Hepatocyte (in vitro differentiated cells): Measurements from ENCODE around the gene PARP12. TPM values are rescaled to one million over a fixed set of nuclear protein-coding genes. Genes with fewer than 3 reads are reported as not detected.

Experiments
- DNase-seq: peaks from one replicate; pipeline ENCODE4 v3.0.0-alpha.2; 2016; ENCODE audit warnings: low spot score
- H2AFZ ChIP-seq: fragments of 200-600 bp; sonication (generic); 2 replicates; pipeline ENCODE4 v1.6.0; 2016; ENCODE audit warnings: antibody characterized with exemption, mild to moderate bottlenecking
- H3K27ac ChIP-seq: fragments of 200-600 bp; sonication (generic); 2 replicates; pipeline ENCODE4 v1.5.1; 2016; ENCODE audit warnings: mild to moderate bottlenecking
- H3K27me3 ChIP-seq: fragments of 200-600 bp; sonication (generic); 2 replicates; pipeline ENCODE4 v1.6.1; 2016
- H3K36me3 ChIP-seq: fragments of 200-600 bp; sonication (generic); replicated peaks from 2 replicates; pipeline ENCODE4 v1.5.1; 2016; ENCODE audit warnings: low read depth; ENCODE audit not compliant: insufficient read depth
- H3K4me1 ChIP-seq: fragments of 200-600 bp; sonication (generic); 2 replicates; pipeline ENCODE4 v1.5.1; 2016; ENCODE audit warnings: mild to moderate bottlenecking, moderate library complexity; ENCODE audit not compliant: insufficient read depth
- H3K4me2 ChIP-seq: fragments of 200-600 bp; sonication (generic); 2 replicates; pipeline ENCODE4 v1.6.0; 2016
- H3K4me3 ChIP-seq: fragments of 200-600 bp; sonication (generic); 2 replicates; pipeline ENCODE4 v1.5.1; 2016; ENCODE audit warnings: mild to moderate bottlenecking
- H3K79me2 ChIP-seq: fragments of 200-600 bp; sonication (generic); 2 replicates; pipeline ENCODE4 v1.6.0; 2017; ENCODE audit warnings: mild to moderate bottlenecking
- H3K9me2 ChIP-seq: fragments of 200-600 bp; sonication (generic); replicated peaks from 2 replicates; pipeline ENCODE4 v1.6.0; 2017; ENCODE audit warnings: mild to moderate bottlenecking; ENCODE audit not compliant: insufficient read depth
- H3K9me3 ChIP-seq: fragments of 200-600 bp; sonication (generic); 2 replicates; pipeline ENCODE4 v1.5.1; 2016; ENCODE audit warnings: low read depth, mild to moderate bottlenecking
- H4K20me1 ChIP-seq: fragments of 200-600 bp; sonication (generic); 2 replicates; pipeline ENCODE4 v1.6.0; 2016; ENCODE audit warnings: mild to moderate bottlenecking; ENCODE audit not compliant: insufficient read depth, poor library complexity, severe bottlenecking
- CTCF ChIP-seq: fragments of 200-600 bp; sonication (generic); IDR thresholded peaks from 2 replicates; pipeline ENCODE4 v1.5.1; 2016; ENCODE audit warnings: antibody characterized with exemption, mild to moderate bottlenecking; ENCODE audit not compliant: poor library complexity
- EZH2 ChIP-seq: fragments of 200-600 bp; sonication (generic); IDR thresholded peaks from 2 replicates; pipeline ENCODE4 v1.6.1; 2016; ENCODE audit warnings: antibody characterized with exemption, mild to moderate bottlenecking, borderline replicate concordance
- EZH2phosphoT487 ChIP-seq: fragments of 200-600 bp; sonication (generic); IDR thresholded peaks from one replicate; pipeline ENCODE4 v1.6.1; 2018; ENCODE audit warnings: antibody characterized with exemption, mild to moderate bottlenecking, low read depth, moderate library complexity; ENCODE audit not compliant: unreplicated experiment, severe bottlenecking
- WGBS: methylation state at CpG from one replicate; pipeline ENCODE4 v1.1.6; 2016; ENCODE audit warnings: low lambda C conversion rate; ENCODE audit errors: missing lambda C conversion rate; 5-methylcytosine and 5-hydroxymethylcytosine counted together
- polyA plus RNA-seq: library from polyadenylated mRNA; unstranded; fragments of >200 nt; fragmentation: Nextera tagmentation; extraction: Ambion mirVana; gene quantifications from 2 replicates; pipeline ENCODE4 v1.2.1, GENCODE V29; 2016
- total RNA-seq: library from RNA; depleted of rRNA; stranded (reverse); fragments of >200 nt; gene quantifications from 2 replicates; pipeline ENCODE4 v1.2.3, GENCODE V29; 2014

PARP12 gene
- total and polyA plus RNA-seq, 2 experiments from 2014 or later: 11.2 to 14.0 TPM

DNA sequence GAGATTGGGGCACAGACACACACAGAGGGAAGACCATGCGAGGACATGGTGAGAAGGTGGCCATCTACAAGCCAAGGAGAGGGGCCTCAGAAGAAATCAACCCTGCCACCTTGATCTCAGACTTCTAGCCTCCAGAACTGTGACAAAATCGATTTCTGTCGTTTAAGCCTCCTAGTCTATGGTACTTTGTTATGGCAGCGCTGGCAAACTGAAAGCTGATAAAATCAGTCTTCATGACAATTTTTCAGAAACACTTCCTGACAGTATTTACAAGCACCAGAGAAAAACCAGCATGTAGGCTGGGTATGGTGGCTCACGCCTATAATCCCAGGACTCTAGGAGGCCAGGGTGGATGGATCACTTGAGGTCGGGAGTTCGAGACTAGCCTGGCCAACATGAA is 4.2 kb downstream of the PARP12 start:
- Histone ChIP-seq H3K79me2 (peaks cover 27% of the 10 kb centered on the region), H3K27ac (no peak overlapping the region), H2AFZ (no peak overlapping the region), H4K20me1 (no peaks in the 10 kb centered on the region), H3K9me3 (no peaks in the 10 kb centered on the region), H3K4me3 (no peak overlapping the region), H3K9me2 (no peaks in the 10 kb centered on the region), H3K36me3 (no peaks in the 10 kb centered on the region), H3K4me2 (no peak overlapping the region), H3K4me1 (peaks cover 25% of the 10 kb centered on the region), H3K27me3 (no peaks in the 10 kb centered on the region)
- TF ChIP-seq EZH2: no peak
- no peak for TF ChIP-seq EZH2phosphoT487
- no peak for TF ChIP-seq CTCF
- WGBS: 84% methylated on average over 7 of the region's 7 CpGs
- DNase-seq: no peak

DNA sequence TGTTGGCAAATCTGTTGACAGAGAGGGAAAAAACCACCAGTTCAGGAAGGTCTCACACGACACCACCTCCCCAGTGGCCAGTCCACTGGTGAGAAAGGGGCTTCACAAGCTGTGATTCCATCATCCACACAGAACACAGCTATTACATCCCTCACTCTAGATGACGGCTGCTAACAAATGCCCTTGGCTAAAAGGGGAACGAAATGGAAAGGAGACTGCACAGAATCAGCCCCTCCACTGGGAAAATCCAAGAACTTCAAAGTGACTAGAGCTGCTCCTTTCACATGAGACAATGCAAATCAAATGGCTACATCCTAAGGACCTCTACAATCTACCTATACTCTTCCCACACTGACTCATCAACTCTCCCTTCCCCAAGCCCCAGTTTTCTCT is 5.6 kb downstream of the PARP12 start:
- Histone ChIP-seq H3K4me3 (no peak overlapping the region), H3K36me3 (no peaks in the 10 kb centered on the region)
- 84% methylated on average over 3 of the region's 3 CpGs for WGBS

GRCh38 chr7:140056431-140057142 is 6.2 kb downstream of the PARP12 start:
- peaks cover 29% of the 10 kb centered on the region for H3K79me2 ChIP-seq
- TF ChIP-seq EZH2phosphoT487 (no peak), CTCF (no peak), EZH2 (no peak)
- H3K36me3 ChIP-seq: no peaks in the 10 kb centered on the region
- no peak for DNase-seq
- peaks cover 18% of the 10 kb centered on the region for H3K4me1 ChIP-seq
- no peak overlapping the region for H3K27ac ChIP-seq
- no peak overlapping the region for H2AFZ ChIP-seq
- no peaks in the 10 kb centered on the region for H3K9me3 ChIP-seq
- no peaks in the 10 kb centered on the region for H3K9me2 ChIP-seq
- H3K4me2 ChIP-seq: no peak overlapping the region
- whole genome bisulfite sequencing: 92% methylated on average over 5 of the region's 5 CpGs
- H3K27me3 ChIP-seq: no peaks in the 10 kb centered on the region
- H3K4me3 ChIP-seq: no peak overlapping the region
- no peaks in the 10 kb centered on the region for H4K20me1 ChIP-seq

More for the DNA sequence above, 5.6 kb downstream of the PARP12 start:
- TF ChIP-seq CTCF (no peak), EZH2 (no peak), EZH2phosphoT487 (no peak)
- H3K27ac ChIP-seq: no peak overlapping the region
- H4K20me1 ChIP-seq: no peaks in the 10 kb centered on the region
- no peak overlapping the region for H3K4me2 ChIP-seq
- H3K27me3 ChIP-seq: no peaks in the 10 kb centered on the region
- no peak overlapping the region for H2AFZ ChIP-seq
- no peaks in the 10 kb centered on the region for H3K9me3 ChIP-seq
- H3K9me2 ChIP-seq: no peaks in the 10 kb centered on the region
- no peak for DNase-seq
- H3K4me1 ChIP-seq: peaks cover 23% of the 10 kb centered on the region
- peaks cover 27% of the 10 kb centered on the region for H3K79me2 ChIP-seq
